IPS-20b (cell line): ENCODE measurements around the gene NDUFAF8.
A peak's percentile ranks its signal among the peaks of the same experiment; 100 is the strongest.

Source experiments
- H3K27ac ChIP-seq: one replicate; pipeline ENCODE4 v1.5.1; 2013; ENCODE audit warnings: low read length
- H3K27me3 ChIP-seq: 2 replicates; pipeline ENCODE4 v1.6.1; 2013; ENCODE audit warnings: mild to moderate bottlenecking, low read length, inconsistent platforms; ENCODE audit not compliant: insufficient read depth
- H3K36me3 ChIP-seq: 2 replicates; pipeline ENCODE4 v1.6.1; 2013; ENCODE audit warnings: low read depth, mild to moderate bottlenecking, inconsistent platforms, low read length, moderate library complexity; ENCODE audit not compliant: insufficient read depth
- H3K4me1 ChIP-seq: 2 replicates; pipeline ENCODE4 v1.6.1; 2013; ENCODE audit warnings: mild to moderate bottlenecking, control low read depth, inconsistent platforms, low read length, moderate library complexity; ENCODE audit not compliant: insufficient read depth
- H3K4me3 ChIP-seq: 2 replicates; pipeline ENCODE4 v1.5.1; 2013; ENCODE audit warnings: mild to moderate bottlenecking, low read length, inconsistent platforms
- H3K9ac ChIP-seq: 2 replicates; pipeline ENCODE4 v1.6.1; 2013; ENCODE audit warnings: low read depth, mild to moderate bottlenecking, inconsistent platforms, low read length, moderate library complexity
- H3K9me3 ChIP-seq: 2 replicates; pipeline ENCODE4 v1.6.1; 2013; ENCODE audit warnings: mild to moderate bottlenecking, low read depth, low read length, inconsistent platforms; ENCODE audit not compliant: insufficient read depth

The NDUFAF8 gene

DNA sequence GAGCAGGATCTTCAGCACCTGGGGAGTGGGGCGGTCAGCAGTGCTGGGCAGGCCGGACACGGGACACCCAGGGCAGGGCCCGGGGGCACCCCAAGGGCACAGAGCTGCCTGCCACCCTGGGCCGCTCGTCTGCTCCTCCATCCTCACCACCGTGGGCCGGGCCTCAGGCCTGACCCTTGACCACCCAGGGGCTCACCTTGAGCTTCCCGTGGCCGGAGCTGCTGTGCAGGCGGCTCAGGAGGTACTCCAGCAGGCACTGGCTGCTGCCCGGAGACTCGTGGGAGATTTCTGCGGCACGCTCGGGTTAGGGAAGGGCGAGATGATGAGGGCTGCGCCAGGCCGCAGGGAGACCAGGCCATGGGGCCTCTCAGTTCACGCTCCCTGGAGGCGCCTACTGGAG lies 2.3 kb upstream of the NDUFAF8 start:
- Histone ChIP-seq H3K36me3 (peaks cover 5% of the 10 kb centered on the region), H3K27me3 (no peaks in the 10 kb centered on the region), H3K27ac (no peak overlapping the region), H3K9ac (no peak overlapping the region), H3K4me3 (no peak overlapping the region), H3K4me1 (peaks cover 5% of the 10 kb centered on the region; the same call in 1 of the 2 replicates), H3K9me3 (no peaks in the 10 kb centered on the region)

DNA sequence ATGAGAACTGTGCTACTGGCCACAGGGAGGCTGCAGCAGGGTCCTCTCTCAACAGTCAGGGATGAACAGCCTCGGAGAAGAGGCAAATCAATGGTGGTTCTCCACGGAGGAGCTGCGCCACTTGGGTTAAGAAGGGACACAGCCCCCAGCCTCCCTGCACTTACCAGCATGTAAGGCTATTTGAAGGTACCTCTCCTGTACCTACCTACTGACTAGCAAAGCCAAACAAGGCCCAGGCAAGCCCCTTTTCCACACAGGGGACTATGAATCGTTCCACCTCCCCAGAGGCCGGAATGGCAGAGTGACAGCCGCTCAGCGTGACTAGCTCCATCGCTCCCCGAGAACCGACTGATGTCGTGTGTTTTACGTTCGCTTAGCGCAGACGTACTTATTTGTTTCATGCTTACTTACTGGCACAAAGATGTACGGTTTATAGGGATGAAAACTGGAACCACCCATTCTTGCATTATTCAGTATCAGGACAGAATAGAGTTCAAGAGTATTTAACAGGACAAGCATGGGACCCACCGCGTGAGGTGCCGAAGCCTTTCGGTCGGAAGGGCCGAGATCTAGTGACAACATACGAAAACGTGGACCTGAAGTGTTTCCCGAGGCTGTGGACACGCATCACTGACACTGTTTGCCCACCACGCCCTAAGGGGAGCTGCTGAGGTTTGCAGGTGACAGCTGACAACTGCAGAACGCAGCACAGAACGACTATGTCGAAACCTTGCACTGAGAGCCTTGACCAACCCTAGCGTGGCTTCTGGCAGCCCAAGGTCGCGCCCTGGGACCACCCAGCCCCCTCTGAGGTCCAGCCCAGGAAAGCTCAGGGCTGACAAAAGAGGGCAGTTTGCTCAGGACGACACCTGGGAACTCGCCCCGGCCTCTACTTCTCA lies 1.3 kb upstream of the NDUFAF8 start:
- no peak overlapping the region for H3K27ac ChIP-seq
- H3K4me3 ChIP-seq: peak overlapping the region; percentile 95
- peaks cover 5% of the 10 kb centered on the region for H3K36me3 ChIP-seq
- no peaks in the 10 kb centered on the region for H3K9me3 ChIP-seq
- H3K27me3 ChIP-seq: no peaks in the 10 kb centered on the region
- H3K4me1 ChIP-seq: peaks cover 5% of the 10 kb centered on the region; the same call in 1 of the 2 replicates
- H3K9ac ChIP-seq: peak overlapping the region; percentile 80; the same call in 1 of the 2 replicates

DNA sequence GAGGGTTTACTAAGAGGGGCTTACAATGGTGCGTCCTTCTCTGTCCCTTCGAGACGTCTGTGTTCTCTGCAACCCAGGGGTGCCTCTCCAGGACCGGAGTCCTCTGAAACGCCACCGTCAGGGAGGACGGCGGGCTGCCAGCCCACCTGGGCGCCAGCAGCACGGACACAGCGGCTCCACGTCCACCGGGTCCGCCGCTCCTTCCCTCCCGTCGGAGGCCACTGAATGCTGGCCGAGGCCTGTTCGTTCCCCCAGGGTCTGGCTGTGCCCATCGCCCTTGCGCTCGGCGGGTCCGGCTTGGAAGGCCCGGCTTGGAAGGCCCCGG lies 666 bp upstream of the NDUFAF8 start:
- Histone ChIP-seq H3K9ac (peak overlapping the region; percentile 80), H3K27me3 (no peaks in the 10 kb centered on the region), H3K36me3 (peaks cover 5% of the 10 kb centered on the region), H3K4me1 (peaks cover 5% of the 10 kb centered on the region; the same call in 1 of the 2 replicates), H3K27ac (no peak overlapping the region), H3K9me3 (no peaks in the 10 kb centered on the region), H3K4me3 (peak overlapping the region; percentile 95)

DNA sequence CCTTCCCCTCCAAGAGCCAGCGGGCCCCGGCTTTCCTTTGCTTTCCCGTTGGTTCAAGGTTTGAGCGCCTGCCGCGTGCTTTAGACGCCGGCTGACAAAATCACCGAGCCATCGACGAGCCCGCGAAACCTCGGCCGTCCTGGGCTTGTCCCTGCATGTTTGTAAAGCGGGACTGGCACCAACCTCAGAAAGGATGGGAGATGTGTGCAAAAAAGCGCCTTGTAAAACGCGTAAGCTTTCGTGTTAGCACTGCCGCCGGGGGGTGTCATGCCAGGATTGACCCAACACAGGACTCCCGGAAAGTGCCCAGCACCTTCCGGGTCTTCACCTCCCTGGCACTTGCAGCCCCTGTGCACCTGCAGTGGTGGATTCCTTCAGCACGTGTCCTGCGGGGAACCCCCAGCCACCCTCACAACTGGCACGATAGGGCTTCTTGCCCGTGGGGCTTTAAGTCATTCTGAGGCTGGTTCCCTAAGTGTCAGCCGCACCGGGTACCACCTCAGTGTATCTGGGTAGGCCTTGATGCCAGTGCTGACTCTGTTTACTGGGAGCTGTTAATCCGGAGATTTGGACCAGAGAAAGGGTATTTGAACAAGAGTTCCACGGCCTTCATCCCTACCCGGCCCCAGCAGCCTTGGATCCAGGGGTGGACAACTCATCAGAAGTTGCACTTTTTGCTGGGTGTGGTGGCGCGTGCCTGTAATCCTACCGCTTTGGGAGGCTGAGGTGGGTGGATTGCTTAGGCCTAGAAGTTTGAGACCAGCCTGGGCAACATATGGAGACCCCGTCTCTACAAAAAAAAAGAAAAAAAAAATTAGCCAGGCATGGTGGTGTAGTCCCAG lies 817 bp downstream of the NDUFAF8 start:
- peak overlapping the region; percentile 92 for H3K9ac ChIP-seq
- H3K4me1 ChIP-seq: peaks cover 5% of the 10 kb centered on the region; the same call in 1 of the 2 replicates
- peak overlapping the region; percentile 46 for H3K27ac ChIP-seq
- H3K4me3 ChIP-seq: peak overlapping the region; percentile 95
- no peaks in the 10 kb centered on the region for H3K27me3 ChIP-seq
- no peaks in the 10 kb centered on the region for H3K9me3 ChIP-seq
- peaks cover 5% of the 10 kb centered on the region for H3K36me3 ChIP-seq

DNA sequence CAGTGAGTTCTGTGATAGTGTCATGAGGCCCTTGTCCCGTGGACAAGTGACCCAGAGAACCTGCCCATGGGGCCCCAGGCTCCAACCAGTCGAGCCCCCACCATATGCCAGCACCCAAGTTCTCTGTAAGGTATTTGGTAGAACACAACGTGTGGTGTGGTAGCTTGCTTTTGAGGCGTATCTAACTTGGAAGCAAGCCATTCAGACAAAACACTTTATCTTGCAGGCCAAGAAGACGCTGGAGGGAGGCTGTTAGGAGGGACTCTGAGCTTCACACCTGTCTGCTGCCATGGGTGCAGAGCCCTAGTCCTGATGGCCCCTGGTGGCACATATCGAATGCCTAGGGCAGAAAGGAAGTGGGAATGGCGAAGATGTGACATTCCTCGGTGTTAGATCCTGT lies 1.6 kb downstream of the NDUFAF8 start:
- no peaks in the 10 kb centered on the region for H3K27me3 ChIP-seq
- peaks cover 5% of the 10 kb centered on the region; the same call in 1 of the 2 replicates for H3K4me1 ChIP-seq
- H3K27ac ChIP-seq: no peak overlapping the region
- no peak overlapping the region for H3K9ac ChIP-seq
- no peaks in the 10 kb centered on the region for H3K9me3 ChIP-seq
- H3K4me3 ChIP-seq: no peak overlapping the region
- peaks cover 5% of the 10 kb centered on the region for H3K36me3 ChIP-seq

DNA sequence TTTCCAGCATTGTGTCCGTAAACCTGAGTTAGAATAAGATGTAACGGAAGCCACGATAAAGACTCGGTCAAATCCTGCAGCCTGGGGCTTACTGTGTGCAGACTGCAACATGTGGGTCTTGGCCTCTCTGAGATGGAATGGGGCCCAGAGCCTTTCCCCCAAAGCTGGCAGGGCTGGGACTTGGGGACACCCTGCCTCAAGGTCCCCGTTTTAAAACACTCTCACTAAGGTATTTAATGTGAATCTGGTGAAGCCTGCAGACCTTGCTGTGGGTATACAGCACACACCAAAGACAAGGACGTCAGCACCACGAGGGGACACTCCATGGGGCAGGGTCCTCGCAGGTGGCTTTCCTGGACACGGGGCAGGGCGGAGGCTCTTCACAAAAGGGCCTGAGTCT lies 2.1 kb downstream of the NDUFAF8 start:
- Histone ChIP-seq H3K27me3 (no peaks in the 10 kb centered on the region), H3K9me3 (no peaks in the 10 kb centered on the region), H3K36me3 (peaks cover 5% of the 10 kb centered on the region), H3K4me1 (peaks cover 5% of the 10 kb centered on the region; the same call in 1 of the 2 replicates), H3K27ac (no peak overlapping the region), H3K4me3 (no peak overlapping the region), H3K9ac (no peak overlapping the region)

DNA sequence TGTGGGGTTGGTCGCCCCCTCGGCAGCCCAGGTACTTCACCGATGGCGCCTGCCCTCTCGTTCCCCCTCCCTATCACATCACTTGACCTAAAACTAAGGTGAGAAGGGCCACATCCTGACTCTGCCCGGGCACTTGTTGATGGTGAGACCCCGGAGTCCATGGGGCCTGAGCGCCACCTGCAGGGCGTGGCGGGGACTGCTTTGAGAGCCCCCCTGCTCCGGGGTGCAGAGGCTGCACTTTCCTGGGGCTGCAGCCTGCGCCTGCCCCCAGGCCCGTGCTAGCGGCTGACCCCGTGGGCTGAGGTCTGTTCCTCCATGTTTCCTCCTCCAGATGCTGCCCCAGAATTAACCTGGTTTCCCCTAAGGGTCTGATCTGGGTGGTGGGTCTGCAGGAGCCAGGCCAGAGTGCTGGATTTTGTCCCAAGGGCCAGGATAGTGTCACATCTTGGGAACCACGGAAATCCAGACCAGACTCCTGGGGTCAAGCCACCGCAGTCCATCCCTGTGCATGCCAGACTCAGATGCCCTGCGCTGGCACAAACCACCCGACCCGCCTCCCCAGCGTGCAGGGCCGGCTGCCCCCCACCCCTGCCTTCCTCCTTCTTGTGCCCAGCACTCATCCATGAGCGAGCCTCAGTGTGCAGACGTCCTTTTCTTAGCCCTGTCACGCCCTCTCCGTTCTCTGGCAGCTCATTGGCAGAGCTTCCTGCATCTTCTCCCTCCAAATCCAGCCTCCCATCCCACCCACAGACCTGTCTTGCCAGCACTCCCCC lies 2.7 kb downstream of the NDUFAF8 start:
- Histone ChIP-seq H3K27ac (no peak overlapping the region), H3K4me3 (no peak overlapping the region), H3K9me3 (no peaks in the 10 kb centered on the region), H3K27me3 (no peaks in the 10 kb centered on the region), H3K9ac (no peak overlapping the region), H3K4me1 (peaks cover 5% of the 10 kb centered on the region; the same call in 1 of the 2 replicates), H3K36me3 (peaks cover 5% of the 10 kb centered on the region)

DNA sequence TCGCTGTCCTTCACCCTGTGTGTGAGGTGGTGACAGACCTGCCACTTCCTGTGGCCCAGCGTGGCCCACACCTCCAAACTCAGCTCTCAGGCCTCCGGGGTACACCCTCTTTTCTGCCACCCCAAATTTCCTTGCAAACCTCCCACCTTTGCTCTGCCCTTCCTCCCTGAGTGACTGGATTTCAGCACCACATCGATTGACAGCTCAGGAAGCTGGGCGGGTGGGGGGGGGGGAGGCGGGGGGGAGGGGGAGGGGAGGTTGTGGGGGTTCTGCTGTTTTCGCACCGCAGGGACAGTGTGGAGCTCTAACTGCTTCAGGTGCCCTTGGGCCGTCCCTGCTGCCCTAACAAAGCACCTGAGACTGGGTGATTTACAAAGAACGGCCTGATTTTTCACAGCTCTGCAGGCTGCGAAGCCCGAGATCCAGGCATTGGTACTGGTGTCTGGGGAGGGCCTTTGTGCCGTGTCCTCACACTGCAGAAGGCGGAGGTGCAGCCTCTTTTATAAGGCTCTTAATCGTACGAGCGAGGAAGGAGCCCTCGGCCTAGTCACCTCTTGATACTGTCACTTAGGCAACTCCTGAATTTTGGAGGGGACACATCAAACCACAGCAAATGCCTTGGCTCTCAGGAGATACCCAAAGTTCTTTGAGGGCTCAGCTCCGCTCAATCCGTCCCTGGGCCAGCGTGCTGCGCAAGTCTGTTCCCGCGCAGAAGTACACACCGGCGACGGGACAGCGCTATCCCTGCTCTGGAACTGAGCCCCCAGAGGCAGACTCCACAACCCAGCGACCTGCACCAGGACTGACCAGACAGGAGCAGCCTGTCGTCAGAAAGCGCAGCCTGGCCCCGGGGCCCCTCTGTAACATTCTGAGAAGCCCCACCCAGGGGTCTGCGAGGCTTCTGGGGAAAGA lies 3.6 kb downstream of the NDUFAF8 start:
- Histone ChIP-seq H3K4me3 (no peak overlapping the region), H3K27me3 (no peaks in the 10 kb centered on the region), H3K27ac (no peak overlapping the region), H3K9ac (no peak overlapping the region), H3K9me3 (no peaks in the 10 kb centered on the region), H3K36me3 (peaks cover 5% of the 10 kb centered on the region), H3K4me1 (peaks cover 4% of the 10 kb centered on the region; the same call in 1 of the 2 replicates)

DNA sequence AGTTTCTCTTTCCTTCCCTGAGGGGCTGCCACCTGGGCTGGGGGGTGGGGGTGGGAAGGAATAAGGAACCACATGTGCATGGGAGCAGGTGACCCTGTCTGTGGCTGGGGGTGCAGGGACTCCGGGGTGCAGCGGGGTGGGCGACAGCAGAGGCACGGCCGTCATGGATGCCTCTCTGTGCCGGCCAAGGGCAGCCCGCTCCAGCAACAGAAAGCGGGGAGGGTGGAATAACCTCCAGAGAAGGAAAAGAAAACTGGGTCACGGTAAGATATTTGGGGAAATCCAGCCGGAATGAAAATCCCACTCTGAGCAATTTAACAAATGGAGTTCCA lies 4.2 kb downstream of the NDUFAF8 start:
- no peaks in the 10 kb centered on the region for H3K27me3 ChIP-seq
- H3K4me3 ChIP-seq: no peak overlapping the region
- no peak overlapping the region for H3K27ac ChIP-seq
- H3K9me3 ChIP-seq: no peaks in the 10 kb centered on the region
- peaks cover 5% of the 10 kb centered on the region for H3K36me3 ChIP-seq
- H3K9ac ChIP-seq: no peak overlapping the region
- H3K4me1 ChIP-seq: no peaks in the 10 kb centered on the region

DNA sequence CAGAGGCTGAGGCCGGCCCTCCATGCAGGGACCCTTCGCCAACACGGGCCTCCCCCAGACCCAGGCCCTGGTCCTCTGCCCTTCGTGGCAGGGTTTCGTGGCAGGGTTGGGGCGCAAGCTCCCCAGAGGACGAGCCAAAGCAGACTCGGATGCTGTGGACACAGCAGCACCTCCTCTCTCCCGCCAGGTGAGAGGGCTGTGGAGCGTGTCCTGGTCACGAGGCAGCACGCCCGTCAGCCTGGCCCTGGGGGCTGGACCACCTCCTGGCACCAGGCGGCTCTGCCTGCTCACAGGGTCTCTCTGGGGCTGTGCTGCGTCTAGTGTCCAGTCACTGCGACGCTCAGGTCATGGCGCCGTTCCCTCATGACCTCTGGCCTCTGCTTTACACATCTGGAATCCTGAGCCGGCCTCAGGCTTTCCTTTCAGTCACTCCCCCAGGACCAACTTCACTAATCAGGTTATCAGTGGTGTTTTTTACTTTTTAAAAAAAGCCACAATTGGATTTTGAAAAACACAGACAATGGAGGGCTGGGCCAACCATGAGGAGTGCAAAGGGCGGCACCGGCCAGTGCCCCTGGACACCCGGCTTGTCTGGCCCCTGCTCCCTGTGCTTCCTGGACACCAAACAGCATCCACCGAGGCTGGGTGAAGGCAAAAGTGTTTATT lies 5.4 kb downstream of the NDUFAF8 start:
- H3K9ac ChIP-seq: no peak overlapping the region

More for the DNA sequence above, 5.4 kb downstream of the NDUFAF8 start:
- Histone ChIP-seq H3K27ac (no peak overlapping the region), H3K9me3 (no peaks in the 10 kb centered on the region), H3K36me3 (peaks cover 5% of the 10 kb centered on the region), H3K4me3 (no peak overlapping the region), H3K27me3 (no peaks in the 10 kb centered on the region), H3K4me1 (no peaks in the 10 kb centered on the region)
